Right lobe of liver (tissue), 6 donors: ENCODE measurements around the gene RNU5D-1. TPM values are rescaled to one million over a fixed set of nuclear protein-coding genes. Genes with fewer than 3 reads are reported as not detected.

Experiments used
- ATAC-seq, 4 donors: fragments of 200-7000 bp; cut with Tn5 transposase; one replicate each; pipeline ENCODE4 v1.9.1; 2020; ENCODE audit warnings: mild to moderate bottlenecking in 4 of 4, moderate library complexity in 4 of 4
- DNase-seq, 3 donors: peaks; one replicate each; pipeline ENCODE4 v3.0.0-alpha.2; 2020
- H3K27ac ChIP-seq, 3 donors: fragments of 200-600 bp; one replicate each; pipeline ENCODE4 v1.8.0; 2022
- H3K27me3 ChIP-seq, 2 donors: fragments of 200-600 bp; one replicate each; pipeline ENCODE4 v1.8.0; 2022
- H3K36me3 ChIP-seq, 4 donors: fragments of 200-600 bp; sonication (generic) in 1 of 4; one replicate each; pipeline versions ENCODE4 v1.5.1 to v1.8.0; 2017 to 2022; ENCODE audit warnings: control low read depth in 1 of 4
- H3K4me1 ChIP-seq, 4 donors: fragments of 200-600 bp; sonication (generic) in 1 of 4; one replicate each; pipeline versions ENCODE4 v1.5.1 to v1.8.0; 2017 to 2022; ENCODE audit warnings: control low read depth in 1 of 4
- H3K4me3 ChIP-seq, 3 donors: fragments of 200-600 bp; one replicate each; pipeline ENCODE4 v1.8.0; 2022
- H3K9me3 ChIP-seq, 4 donors: fragments of 200-600 bp; sonication (generic) in 1 of 4; one replicate each; pipeline versions ENCODE4 v1.5.1 to v1.8.0; 2017 to 2022; ENCODE audit warnings: control low read depth in 1 of 4
- POLR2A ChIP-seq: fragments of 450-650 bp; IDR thresholded peaks from one replicate; pipeline ENCODE4 v1.6.1; 2017; ENCODE audit warnings: antibody characterized with exemption, mild to moderate bottlenecking
- WGBS: methylation state at CpG from one replicate; pipeline ENCODE4 v1.1.6; 2018; ENCODE audit warnings: low coverage, low lambda C conversion rate; ENCODE audit not compliant: insufficient coverage; ENCODE audit errors: missing lambda C conversion rate; 5-methylcytosine and 5-hydroxymethylcytosine counted together
- intact Hi-C, 2 donors: fragments of 100-400 bp; cut with DNase I; formaldehyde crosslinking; loops; one replicate each; pipeline versions ENCODE4 v1.11.2 to v1.14.1; 2022
- total RNA-seq, 6 experiments: library from RNA; depleted of rRNA in 2 of 6; stranded (reverse); fragments of >200 nt in 2 of 6; fragmentation: NEBNext Ultra II Directional in 3 of 6; extraction: Animal tissue kit (Norgen Biotek cat#: 25700) in 3 of 6; gene quantifications; one replicate each; pipeline versions ENCODE4 v1.1.0 to v1.2.4, GENCODE V29; 2016 to 2023
- TF ChIP-seq, protein P1 (sequence below), 4 donors: fragments of 200-600 bp in 3 of 4; fragments of 450-650 bp in 1 of 4; IDR thresholded peaks; one replicate each; pipeline versions ENCODE4 v1.5.1 to v1.8.0; 2016 to 2022; ENCODE audit warnings: antibody characterized with exemption in 4 of 4, mild to moderate bottlenecking in 2 of 4
- donor health status: DM: no; HTN: yes; CAD: no.
- donor health status: DM: no; HTN: no; CAD: no.
- donor health status: DM: no; HTN: no; CAD: no.
- donor health status: DM: no; HTN: yes; CAD: no.
- donor health status: DM: no; HTN: yes; CAD: no.

The RNU5D-1 gene
- total RNA-seq, 6 experiments from 2014 or later = not detected

GRCh38 chr1:44733365-44733764, 2.4 kb upstream of the RNU5D-1 start:
- TF ChIP-seq, protein P1, sequence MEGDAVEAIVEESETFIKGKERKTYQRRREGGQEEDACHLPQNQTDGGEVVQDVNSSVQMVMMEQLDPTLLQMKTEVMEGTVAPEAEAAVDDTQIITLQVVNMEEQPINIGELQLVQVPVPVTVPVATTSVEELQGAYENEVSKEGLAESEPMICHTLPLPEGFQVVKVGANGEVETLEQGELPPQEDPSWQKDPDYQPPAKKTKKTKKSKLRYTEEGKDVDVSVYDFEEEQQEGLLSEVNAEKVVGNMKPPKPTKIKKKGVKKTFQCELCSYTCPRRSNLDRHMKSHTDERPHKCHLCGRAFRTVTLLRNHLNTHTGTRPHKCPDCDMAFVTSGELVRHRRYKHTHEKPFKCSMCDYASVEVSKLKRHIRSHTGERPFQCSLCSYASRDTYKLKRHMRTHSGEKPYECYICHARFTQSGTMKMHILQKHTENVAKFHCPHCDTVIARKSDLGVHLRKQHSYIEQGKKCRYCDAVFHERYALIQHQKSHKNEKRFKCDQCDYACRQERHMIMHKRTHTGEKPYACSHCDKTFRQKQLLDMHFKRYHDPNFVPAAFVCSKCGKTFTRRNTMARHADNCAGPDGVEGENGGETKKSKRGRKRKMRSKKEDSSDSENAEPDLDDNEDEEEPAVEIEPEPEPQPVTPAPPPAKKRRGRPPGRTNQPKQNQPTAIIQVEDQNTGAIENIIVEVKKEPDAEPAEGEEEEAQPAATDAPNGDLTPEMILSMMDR (IDR thresholded peaks at IDR 0.05) = no peak
- no peak for TF ChIP-seq POLR2A
- Histone ChIP-seq H3K27ac (no peak overlapping the region), H3K36me3 (no peaks in the 10 kb centered on the region), H3K9me3 (no peaks in the 10 kb centered on the region), H3K27me3 (no peaks in the 10 kb centered on the region), H3K4me3 (no peak overlapping the region), H3K4me1 (peaks cover 0 to 6% (median 0%) of the 10 kb centered on the region in 4 donors)
- no peak for ATAC-seq
- WGBS = 64% methylated on average over 1 of the region's 1 CpG
- intact Hi-C loops = no loop called here
- DNase-seq = no peak

DNA sequence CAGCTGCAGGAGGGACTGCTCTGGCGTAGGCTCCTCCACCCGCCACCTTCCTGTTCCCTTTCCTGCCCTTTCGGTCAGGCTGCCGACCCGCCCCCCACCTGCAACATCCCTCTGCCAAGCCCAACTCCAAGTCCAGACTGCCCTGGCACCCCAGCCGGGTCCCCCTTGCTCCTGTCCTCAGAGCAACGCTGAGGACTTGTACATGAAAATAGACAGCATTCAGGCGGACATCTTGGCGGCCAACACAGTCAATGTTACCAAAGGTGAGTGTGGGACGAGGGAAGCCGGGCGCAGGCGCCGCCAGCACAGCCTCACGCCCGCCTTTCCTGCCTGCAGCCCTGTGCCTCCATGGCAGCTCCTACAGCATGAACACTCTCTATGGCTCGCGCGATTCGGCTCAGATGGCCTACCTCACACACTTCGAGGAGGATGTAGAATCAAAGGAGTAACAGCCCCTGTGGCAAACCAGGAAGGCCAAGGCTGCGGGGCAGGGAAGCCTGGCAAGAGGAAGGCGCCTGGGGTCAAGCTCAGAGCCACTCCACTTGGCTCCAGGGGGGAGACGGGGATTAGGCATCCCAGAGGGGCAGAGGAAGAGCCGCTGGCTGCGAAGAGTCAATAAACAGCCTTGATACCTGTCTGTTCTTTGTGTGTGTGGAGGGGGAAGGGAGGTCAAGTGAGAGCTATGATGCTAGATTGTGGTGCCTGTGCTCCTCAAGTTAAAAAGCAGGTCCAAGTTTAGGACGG, 5.8 kb downstream of the RNU5D-1 start:
- intact Hi-C loops = no loop called here
- Histone ChIP-seq H3K27ac (no peak overlapping the region), H3K4me3 (no peak overlapping the region), H3K27me3 (no peaks in the 10 kb centered on the region), H3K36me3 (no peaks in the 10 kb centered on the region), H3K9me3 (no peaks in the 10 kb centered on the region), H3K4me1 (no peaks in the 10 kb centered on the region)
- ATAC-seq (no peak), DNase-seq (no peak)
- 88% methylated on average over 8 of the region's 27 CpGs for WGBS
- no peak for TF ChIP-seq POLR2A
- TF ChIP-seq, protein P1 (IDR thresholded peaks at IDR 0.05) = no peak

DNA sequence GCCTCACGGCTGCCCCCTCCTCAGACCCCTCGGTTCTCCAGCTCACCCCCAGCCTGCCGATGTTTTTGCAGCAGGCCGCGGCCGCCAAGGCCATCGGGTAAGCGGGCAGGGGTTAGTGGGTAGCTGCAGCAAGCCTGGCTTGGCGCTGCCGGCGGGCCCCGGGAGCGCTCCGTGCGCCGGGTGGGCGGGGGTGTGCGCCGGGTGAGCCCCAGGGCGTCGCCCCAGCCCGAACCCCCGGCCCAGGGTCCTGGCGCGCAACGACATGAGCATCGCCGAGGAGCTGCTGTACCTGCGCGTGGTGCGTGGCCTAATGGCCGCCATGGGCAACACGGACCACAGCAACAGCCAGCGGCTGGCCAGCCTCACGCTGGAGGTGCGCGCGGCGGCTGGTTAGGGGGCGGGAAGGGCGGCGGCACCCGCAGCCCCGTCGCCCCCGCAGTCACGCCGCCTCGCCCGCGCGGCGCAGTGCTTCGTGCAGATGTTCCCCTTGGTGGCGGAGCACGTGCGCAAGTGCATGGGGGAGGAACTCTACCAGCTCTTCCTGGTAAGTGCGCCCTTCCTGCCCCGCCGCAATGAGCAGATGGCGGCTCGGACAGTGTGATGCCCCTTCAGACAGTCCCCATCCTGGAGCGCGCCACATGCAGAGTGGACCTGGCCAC, 6.5 kb downstream of the RNU5D-1 start:
- Histone ChIP-seq H3K4me3 (no peak overlapping the region), H3K27me3 (no peaks in the 10 kb centered on the region), H3K9me3 (no peaks in the 10 kb centered on the region), H3K27ac (no peak overlapping the region), H3K4me1 (no peaks in the 10 kb centered on the region), H3K36me3 (no peaks in the 10 kb centered on the region)
- WGBS = no CpG with 5 or more reads among the region's 64 CpGs
- intact Hi-C loops = no loop called here
- DNase-seq (no peak), ATAC-seq (no peak)
- TF ChIP-seq, protein P1 (IDR thresholded peaks at IDR 0.05) = no peak
- no peak for TF ChIP-seq POLR2A

- WGBS = 69% methylated on average over 21 of the region's 28 CpGs
Observed at GRCh38 chr1:44723496-44724295, 7.3 kb downstream of the RNU5D-1 start.

More at GRCh38 chr1:44723496-44724295, 7.3 kb downstream of the RNU5D-1 start:
- Histone ChIP-seq H3K4me1 (no peaks in the 10 kb centered on the region), H3K27ac (no peak overlapping the region), H3K4me3 (no peak overlapping the region), H3K9me3 (no peaks in the 10 kb centered on the region), H3K27me3 (no peaks in the 10 kb centered on the region), H3K36me3 (no peaks in the 10 kb centered on the region)
- TF ChIP-seq POLR2A = no peak
- TF ChIP-seq, protein P1 (IDR thresholded peaks at IDR 0.05) = no peak
- intact Hi-C loops = no loop called here
- DNase-seq (no peak), ATAC-seq (no peak)
